DMS153 treated with DMSO at 0.1 percent for 48 hours (cell line): ENCODE results near the gene SLCO3A1.

Source experiments
- DNase-seq: peaks from one replicate; lab custom pipeline; 2025; ENCODE audit not compliant: unreplicated experiment; lab: John Stamatoyannopoulos, UW

The SLCO3A1 gene

GRCh38 chr15:91860498-91860897 is 7.0 kb downstream of the SLCO3A1 start:
- DNase-seq = no peak

- DNase-seq = no peak
Observed at GRCh38 chr15:91861223-91861622, 7.7 kb downstream of the SLCO3A1 start.

GRCh38 chr15:91862891-91863504 is 9.5 kb downstream of the SLCO3A1 start:
- DNase-seq = no peak

DNA sequence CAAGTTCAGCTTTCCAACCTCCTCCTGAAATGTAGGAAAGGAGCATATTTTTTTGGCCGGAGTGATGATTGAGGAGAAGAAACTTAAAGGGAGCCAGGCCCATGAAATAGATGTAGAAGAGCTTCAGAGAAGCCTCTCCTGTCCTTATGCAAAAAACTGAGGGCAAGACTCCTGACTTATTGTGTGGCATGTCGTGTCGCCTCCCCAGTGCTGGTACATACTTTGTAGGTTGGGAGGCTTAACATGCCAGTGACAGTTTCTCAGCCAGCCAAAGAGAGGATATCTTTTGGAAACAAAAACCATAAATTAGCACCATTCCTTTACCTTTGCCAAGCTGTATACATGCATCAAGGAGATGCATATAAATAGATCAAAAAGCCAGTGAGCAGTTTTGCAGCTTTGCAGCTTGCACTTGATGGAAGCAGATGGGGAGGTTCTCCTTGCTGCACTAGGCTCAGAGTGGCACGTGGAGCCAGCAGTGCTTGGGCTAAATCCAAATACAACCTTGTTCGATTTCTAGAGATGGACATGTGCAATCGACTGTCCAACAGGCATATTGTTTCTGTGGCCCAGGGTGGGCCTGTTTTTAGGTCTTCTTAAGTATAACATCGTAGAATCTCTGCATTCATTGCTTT is 10.2 kb downstream of the SLCO3A1 start:
- DNase-seq = no peak

GRCh38 chr15:91864664-91865063 is 11.2 kb downstream of the SLCO3A1 start:
- no peak for DNase-seq

- DNase-seq = no peak
Observed at GRCh38 chr15:91865486-91865885, 12.0 kb downstream of the SLCO3A1 start.

GRCh38 chr15:91865950-91866349 is 12.4 kb downstream of the SLCO3A1 start:
- no peak for DNase-seq

DNA sequence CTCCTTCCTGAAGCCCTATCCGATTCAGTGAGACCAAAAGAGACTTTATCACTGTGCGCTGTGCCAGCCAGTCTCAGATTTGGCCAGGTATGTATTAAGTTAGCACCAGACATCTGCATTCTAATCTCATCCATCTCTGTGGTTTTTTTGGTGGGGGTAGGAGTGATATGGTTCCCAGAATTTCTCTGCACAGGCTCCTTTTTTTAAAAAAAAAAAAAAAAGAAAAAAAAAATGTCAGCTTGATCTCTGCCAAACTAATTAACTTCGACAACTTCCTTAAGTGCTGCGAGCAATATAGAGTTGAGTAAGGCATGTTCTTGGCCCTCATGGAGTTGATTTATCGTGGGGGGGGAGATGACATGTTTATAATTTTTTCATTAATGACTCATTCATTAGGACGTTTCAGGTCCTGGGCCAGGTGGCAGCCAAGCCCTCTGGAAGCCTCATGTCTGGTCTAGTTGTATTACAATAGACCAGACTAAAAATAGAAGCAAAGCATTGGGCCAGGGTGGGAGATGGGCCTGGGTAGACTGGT is 12.9 kb downstream of the SLCO3A1 start:
- DNase-seq = no peak

DNA sequence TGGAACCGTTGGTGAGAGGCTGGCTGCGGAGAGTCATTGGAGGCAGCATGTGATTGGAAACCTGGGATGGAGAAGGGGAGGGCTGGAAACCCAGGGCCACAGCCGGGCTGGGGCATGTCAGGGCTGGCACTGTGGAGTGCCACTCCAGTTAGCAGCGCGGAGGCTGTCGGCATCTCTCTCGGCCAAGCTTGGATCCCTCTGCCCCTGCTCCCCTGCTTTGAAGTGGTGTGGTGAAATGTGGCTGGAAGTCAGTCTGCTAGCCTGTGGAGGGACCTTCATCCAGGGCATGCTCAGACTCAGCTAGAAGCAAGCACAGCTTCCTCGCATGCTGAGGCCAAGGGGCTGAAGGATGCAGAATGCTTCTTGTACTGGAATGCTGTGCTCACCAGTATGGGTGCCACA is 13.5 kb downstream of the SLCO3A1 start:
- DNase-seq = peak; percentile 16

- DNase-seq = no peak
Observed at GRCh38 chr15:91867581-91868026, 14.1 kb downstream of the SLCO3A1 start.

GRCh38 chr15:91870876-91871537 is 17.5 kb downstream of the SLCO3A1 start:
- DNase-seq = no peak

GRCh38 chr15:91871837-91872236 is 18.3 kb downstream of the SLCO3A1 start:
- DNase-seq = no peak

DNA sequence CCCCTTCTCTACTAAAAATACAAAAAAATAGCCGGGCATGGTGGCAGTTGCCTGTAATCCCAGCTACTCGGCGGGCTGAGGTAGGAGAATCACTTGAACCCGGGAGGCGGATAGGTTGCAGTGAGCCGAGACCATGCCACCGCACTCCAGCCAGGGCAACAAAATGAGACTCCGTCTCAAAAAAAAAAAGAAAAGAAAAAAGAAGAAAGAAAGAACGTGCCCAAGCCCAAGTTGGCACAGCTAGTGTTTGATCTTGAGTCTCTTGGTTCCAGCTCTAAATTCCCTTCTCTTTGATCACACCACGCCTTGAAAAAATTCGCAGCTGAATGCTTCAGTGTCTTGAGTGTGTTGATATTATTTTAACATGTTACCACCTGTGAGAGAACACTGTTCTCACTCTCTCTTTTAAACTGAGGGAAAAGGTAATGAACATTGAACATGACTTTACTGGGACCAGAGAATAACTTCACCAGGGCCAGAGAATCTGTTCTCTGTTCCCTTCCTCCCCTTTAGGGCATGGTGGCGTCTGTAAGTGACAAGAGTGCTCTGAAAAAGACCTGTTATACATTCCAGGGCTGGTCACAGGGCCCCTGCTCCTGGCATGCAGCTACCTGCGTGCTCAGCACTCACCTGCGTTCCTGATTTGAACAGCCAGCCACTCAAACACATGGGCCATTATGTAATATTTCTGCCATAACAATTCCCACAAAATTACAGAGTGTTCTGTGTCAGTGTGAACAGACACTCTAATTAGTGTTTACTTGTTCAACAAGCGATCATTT is 19.0 kb downstream of the SLCO3A1 start:
- no peak for DNase-seq

GRCh38 chr15:91873138-91873536 is 19.6 kb downstream of the SLCO3A1 start:
- no peak for DNase-seq

DNA sequence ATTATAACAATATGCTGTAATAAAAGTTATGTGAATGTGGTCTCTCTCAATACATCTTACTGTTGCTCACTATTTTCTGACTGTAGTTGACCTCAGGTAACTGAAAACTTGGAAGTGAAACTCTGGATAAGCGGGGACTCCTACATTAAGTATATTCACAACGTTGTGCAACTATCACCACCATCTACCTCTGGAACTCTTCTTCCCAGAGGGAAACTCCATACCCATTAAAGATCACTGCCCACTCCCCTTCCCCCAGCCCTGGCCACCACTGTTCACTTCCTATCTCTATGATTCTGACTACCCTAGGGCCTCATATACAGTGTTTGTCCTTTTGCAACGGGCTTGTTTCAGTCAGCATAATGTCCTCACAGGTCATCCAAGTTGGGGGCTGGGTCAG is 20.7 kb downstream of the SLCO3A1 start:
- DNase-seq = no peak

GRCh38 chr15:91874992-91875660 is 21.6 kb downstream of the SLCO3A1 start:
- no peak for DNase-seq

DNA sequence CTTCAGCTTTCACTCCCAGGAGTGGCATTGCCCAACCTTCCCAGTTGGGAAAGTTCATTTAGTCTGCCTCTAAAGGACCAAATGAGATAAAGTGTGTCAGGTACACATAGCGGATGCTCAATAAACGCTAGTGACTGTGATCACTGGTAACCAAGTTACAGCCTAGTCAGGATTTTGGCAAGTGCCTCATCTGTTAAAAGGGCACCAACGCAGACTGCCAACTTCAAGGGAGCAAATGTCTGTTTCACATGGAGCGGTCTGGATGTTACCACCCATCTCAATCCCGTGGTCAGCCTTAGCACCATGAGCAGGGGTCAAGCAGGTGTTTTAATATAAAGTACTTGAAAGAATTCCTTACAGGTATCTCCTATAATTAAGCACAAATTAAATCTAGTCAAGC is 22.7 kb downstream of the SLCO3A1 start:
- DNase-seq = no peak

DNA sequence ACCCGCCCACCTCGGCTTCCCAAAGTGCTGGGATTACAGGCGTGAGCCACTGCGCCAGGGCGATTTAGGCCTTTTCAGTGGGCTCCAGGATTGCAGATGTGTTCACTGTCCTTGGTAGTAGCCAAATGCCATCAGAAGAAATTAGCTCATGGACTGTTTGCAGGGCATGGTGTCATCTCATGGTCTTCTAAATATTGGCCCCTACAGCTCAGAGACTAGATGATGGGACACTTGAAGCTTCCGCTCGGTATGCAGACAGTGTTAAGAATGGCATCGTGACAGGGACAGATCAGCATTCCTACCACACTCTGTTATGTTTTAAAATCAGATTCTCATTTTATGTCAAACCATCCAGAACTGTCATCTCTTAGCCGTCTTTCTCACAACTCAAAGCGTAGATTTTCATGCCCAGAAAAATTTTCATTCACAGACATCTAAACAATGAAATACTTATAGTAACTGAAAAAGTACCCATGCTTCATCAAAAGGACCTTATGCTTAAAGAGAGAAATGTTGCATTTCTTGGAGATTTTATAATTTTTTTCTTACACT is 24.9 kb downstream of the SLCO3A1 start:
- DNase-seq = no peak

- DNase-seq = no peak
Observed at GRCh38 chr15:91879158-91879557, 25.6 kb downstream of the SLCO3A1 start.

GRCh38 chr15:91880373-91880772 is 26.9 kb downstream of the SLCO3A1 start:
- no peak for DNase-seq
